Transverse colon (tissue), 3 donors: ENCODE data around the gene MEG3.

ENCODE experiments used
- CTCF ChIP-seq, 5 experiments: fragments of 200-600 bp in 3 of 5; fragments of 450-650 bp in 2 of 5; sonication (generic) in 3 of 5; IDR thresholded peaks; 1 replicate in 2 of 5; 2 replicates in 3 of 5; pipeline ENCODE4 v1.5.1; 2016 to 2017; ENCODE audit warnings: antibody characterized with exemption in 5 of 5, inconsistent platforms in 3 of 5, mild to moderate bottlenecking in 2 of 5, moderate library complexity in 1 of 5
- POLR2A ChIP-seq: fragments of 450-650 bp; IDR thresholded peaks from one replicate; pipeline ENCODE4 v1.6.1; 2016; ENCODE audit warnings: antibody characterized with exemption, mild to moderate bottlenecking, moderate library complexity

DNA sequence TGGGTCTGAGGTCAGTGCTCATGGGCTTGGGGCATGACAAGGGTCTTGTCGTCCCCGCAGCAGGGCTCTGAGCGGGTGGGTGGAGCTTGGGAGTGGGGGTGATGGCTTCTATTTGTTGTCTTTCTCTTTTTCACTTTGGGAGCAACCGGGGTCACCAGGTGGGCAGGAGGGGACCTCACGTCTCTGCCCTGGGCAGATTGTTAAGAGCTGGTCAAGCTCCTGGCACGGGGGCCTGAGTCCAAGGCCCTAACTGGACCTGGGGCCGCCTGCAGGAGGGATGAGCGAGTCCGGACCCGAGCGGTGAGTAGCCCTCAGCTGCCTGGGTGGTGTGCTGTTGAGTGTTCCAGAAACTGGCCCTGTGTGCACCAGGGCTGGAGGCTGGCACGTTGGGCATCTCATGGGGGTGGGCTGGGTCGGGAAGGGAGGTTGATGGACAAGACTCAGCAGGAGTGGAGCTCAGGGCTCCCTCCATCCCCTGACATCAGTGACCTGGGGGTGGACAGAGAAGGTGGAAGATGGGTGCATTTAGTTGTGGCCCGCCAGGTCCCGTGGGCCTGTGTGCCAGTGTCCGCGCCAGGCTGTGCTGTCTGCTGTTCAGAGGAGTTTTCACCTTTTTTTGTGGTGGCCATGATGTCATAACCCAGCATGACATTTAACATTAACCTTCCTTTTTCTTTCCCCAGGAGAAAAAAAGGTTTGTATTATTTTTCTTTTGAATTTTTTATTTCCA lies 50.1 kb downstream of the MEG3 start:
- TF ChIP-seq CTCF (IDR thresholded peaks at IDR 0.05) (no peak), POLR2A (no peak)
